ENCODE results near the gene USP38.
"Not testable (repeated sequence)": the region's sequence is repeated elsewhere in the genome, so short reads cannot be mapped to it uniquely, and the experiment has no call there.

Gene USP38, protein sequence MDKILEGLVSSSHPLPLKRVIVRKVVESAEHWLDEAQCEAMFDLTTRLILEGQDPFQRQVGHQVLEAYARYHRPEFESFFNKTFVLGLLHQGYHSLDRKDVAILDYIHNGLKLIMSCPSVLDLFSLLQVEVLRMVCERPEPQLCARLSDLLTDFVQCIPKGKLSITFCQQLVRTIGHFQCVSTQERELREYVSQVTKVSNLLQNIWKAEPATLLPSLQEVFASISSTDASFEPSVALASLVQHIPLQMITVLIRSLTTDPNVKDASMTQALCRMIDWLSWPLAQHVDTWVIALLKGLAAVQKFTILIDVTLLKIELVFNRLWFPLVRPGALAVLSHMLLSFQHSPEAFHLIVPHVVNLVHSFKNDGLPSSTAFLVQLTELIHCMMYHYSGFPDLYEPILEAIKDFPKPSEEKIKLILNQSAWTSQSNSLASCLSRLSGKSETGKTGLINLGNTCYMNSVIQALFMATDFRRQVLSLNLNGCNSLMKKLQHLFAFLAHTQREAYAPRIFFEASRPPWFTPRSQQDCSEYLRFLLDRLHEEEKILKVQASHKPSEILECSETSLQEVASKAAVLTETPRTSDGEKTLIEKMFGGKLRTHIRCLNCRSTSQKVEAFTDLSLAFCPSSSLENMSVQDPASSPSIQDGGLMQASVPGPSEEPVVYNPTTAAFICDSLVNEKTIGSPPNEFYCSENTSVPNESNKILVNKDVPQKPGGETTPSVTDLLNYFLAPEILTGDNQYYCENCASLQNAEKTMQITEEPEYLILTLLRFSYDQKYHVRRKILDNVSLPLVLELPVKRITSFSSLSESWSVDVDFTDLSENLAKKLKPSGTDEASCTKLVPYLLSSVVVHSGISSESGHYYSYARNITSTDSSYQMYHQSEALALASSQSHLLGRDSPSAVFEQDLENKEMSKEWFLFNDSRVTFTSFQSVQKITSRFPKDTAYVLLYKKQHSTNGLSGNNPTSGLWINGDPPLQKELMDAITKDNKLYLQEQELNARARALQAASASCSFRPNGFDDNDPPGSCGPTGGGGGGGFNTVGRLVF

GRCh38 chr4:143184503-143185252 lies at the start of gene USP38:
Gene USP38, plus strand, starts transcription at chr4:143184917. Its CDS starts 534 bp downstream, at chr4:143185451.
- peak; percentile 58 to 65 for DNase-seq

DNA sequence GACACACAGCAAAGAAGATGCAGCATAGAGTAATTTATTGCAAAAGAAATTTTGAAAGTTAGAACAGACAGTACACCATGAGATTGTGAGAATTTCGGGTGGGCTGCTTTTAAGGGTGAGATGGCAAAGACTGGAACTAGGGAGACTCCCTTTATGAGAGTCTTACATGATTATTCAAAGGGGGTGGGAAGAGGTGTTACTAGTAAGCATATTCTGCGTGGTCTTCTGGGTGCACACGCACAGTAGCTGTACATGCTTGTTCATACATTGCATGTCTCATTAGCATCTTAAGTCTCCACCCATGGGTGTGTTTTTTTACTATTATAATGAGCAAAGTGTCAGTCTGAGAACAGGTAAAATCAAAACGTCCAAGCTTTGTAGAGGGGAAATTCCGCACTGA lies 49.4 kb upstream of the USP38 start:
- DNase-seq: no peak

DNA sequence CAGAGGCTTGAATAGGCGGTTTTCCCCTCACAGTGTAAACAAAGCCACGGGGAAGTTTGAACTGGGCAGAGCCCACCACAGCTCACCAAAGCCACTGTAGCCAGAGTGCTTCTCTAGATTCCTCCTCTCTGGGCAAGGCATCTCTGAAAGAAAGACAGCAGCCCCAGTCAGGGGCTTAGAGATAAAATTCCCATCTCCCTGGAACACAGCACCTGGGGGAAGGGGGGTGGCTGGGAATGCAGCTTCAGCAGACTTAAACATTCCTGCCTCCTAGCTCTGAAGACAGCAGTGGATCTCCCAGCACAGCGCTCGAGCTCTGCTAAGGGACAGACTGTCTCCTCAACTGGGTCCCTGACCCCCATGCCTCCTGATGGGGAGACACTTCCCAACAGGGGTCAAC lies 44.0 kb upstream of the USP38 start:
- no peak for DNase-seq

- no peak for DNase-seq
These were observed 36.2 kb upstream of the USP38 start for GRCh38 chr4:143148521-143148920.

DNA sequence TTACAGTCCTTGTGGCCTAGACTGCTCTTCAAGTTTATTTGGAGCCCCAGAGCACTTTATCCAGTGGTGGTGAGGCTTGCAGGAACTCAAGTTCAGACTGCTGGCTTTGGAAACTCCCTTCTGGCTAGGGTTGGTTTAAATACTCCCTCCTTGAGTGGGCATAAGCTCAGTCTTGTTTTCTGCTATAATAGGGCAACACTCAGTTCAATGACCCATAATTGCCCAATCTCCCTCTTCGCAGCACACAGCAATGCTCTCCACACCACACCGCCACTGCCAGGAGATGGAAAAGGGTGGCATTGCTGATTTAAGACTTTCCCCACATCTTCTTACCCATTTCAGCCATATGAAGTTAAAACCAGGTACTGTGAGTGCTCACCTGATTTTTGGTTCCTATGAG lies 27.9 kb upstream of the USP38 start:
- no peak for DNase-seq

DNA sequence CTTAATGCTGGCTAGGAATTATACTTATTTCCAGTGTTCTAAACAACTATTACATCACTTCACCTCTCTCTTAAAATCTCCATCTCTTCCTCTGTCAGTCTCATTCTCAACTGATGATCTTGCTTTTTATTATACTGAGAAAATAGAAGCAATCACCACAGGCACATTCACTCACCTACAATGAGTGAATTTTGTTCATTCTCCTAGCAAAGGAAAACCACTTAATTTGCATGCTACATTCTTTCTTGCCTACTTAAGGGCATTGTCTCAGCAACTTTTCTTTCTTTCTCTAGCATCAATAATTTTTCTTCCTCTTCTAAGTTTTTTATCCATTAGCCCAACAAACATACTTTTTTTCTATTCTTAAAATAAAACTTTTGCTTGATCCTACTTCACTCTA lies 21.1 kb upstream of the USP38 start:
- DNase-seq: no peak

DNA sequence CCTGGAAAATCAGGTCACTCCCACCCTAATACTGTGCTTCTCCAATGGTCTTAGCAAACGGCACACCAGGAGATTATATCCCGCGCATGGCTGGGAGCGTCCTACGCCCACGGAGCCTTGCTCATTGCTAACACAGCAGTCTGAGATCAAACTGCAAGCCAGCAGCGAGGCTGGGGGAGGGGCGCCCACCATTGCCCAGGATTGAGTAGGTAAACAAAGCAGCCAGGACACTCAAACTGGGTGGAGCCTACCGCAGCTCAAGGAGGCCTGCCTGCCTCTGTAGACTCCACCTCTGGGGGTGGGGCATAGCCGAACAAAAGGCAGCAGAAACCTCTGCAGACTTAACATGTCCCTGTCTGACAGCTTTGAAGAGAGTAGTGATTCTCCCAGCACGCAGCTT lies 18.0 kb upstream of the USP38 start:
- not testable (repeated sequence) for DNase-seq

DNA sequence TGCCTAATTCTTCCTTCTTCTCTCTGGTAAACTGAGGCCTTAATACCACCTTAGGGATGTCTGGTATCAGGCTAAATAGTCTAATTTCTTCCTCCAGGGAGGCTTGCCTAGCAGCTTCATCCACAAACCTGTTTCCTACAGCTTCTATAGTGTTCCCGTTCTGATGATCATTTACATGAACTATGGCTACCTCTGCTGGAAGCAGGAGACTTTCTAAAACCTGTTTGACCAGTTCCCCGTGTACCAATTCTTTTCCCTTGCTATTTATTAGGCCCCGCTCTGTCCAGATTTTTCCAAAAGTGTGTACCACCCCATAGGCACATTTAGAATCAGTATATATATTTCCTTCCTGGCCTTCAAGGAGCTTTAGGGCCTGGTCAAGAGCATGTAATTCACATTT lies 5.8 kb upstream of the USP38 start:
- DNase-seq: no peak

GRCh38 chr4:143183513-143184216 lies 1.1 kb upstream of the USP38 start:
- DNase-seq: no peak

DNA sequence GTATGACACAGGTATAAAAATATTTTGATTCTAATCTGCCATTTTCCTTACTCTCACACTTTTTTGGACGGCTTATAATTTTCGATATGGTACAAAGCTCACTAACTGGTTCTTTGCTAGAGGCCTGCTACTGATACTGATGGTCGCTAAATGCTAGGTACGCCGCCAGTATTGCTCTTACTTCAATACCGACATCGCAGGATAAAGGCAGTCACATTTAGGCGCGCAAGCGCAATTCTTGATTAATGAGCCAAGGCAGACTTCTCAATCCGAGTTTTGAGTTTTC lies 557 bp upstream of the USP38 start:
- DNase-seq: no peak

GRCh38 chr4:143185253-143186107 lies 763 bp downstream of the USP38 start:
- DNase-seq: no peak

- DNase-seq: no peak
These were observed 1.5 kb downstream of the USP38 start for GRCh38 chr4:143186212-143186611.

- no peak for DNase-seq
These were observed 1.9 kb downstream of the USP38 start for GRCh38 chr4:143186649-143187048.

DNA sequence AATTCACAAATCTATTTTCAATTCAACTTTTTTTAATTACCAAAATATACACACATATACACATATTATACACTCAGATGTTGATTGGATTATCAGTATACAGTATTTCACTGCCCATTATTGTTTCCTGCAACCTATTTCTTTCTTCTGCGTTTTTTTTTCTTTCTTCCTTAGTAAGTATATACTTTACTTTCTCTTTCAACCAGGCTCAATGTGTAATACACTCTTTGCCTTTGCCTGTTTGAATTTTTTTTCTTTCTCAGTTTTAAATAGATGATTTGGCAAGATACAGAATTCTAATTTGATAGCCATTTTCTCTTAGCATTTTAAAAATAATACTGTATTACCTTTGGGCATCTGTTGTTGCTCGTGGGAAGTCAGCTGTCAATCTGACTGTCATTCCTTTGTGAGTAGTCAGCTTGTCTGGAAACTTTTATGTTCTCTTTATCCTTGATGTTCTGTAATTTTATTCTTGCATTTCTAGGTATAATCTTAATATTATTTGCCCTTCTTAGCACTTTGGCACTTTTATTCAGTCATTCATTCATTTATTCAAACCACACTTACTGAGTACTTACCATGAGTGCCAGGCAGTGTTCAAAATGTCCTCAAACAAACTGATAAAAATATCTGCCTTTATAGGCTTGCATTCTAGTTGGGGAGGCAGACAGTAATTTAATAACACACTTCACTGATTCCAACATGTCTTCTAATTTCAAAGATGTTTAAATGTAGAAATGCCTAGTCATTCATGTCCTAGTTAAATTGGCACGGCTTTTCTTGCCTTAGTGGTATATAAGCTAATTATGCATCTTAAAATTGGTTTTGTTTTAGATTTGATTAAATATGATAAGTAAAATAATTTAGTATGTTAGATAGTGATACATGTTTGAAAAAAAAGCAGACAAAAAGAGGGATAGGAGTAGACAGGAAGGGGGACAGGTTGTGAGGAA lies 3.7 kb downstream of the USP38 start:
- DNase-seq: no peak

GRCh38 chr4:143189528-143189927 lies 4.8 kb downstream of the USP38 start:
- no peak for DNase-seq

GRCh38 chr4:143195581-143195980 lies 10.9 kb downstream of the USP38 start:
- DNase-seq: no peak

- no peak for DNase-seq
These were observed 11.6 kb downstream of the USP38 start for GRCh38 chr4:143196323-143196722.

DNA sequence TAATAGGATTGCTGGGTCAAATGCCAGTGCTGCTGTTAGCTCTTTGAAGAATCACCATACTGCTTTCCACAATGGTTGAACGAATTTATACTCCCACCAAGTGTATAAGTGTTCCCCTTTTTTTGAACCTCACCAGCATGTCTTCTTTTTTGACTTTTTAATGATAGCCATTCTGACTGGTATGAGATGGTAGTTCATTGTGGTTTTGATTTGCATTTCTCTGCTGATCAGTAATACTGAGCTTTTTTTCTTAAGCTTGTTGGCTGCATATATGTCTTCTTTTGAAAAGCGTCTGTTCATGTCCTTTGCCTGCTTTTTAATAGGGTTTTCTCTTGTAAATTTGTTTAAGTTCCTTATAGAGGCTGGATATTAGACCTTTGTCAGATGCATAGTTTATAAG lies 14.8 kb downstream of the USP38 start:
- DNase-seq: no peak

GRCh38 chr4:143202824-143203223 lies 18.1 kb downstream of the USP38 start:
- no peak for DNase-seq

GRCh38 chr4:143203577-143203976 lies 18.9 kb downstream of the USP38 start:
- DNase-seq: no peak
